ENCODE results near the gene PRKAR1B.

Gene PRKAR1B

GRCh38 chr7:587767-588166 lies 139.3 kb downstream of the PRKAR1B start:
- DNase-seq (ENCODE audit: low spot score), result no peak
- no peak overlapping the region for H3K27ac ChIP-seq
- TF ChIP-seq CTCF (conservative IDR thresholded peaks at IDR 0.05; ENCODE audit: low read depth), result no peak
- ChIA-PET POLR2A (ENCODE audit: low non-redundant PET) (no interaction called here), CTCF (interaction anchor here (0.8 kb wide), 1 partner anchor 67 kb away, joined by 3 read pairs; no protein-coding TSS in a partner anchor)

- H3K27ac ChIP-seq, result no peak overlapping the region
- ChIA-PET POLR2A (ENCODE audit: low non-redundant PET) (no interaction called here), CTCF (interaction anchor here (0.6 kb wide), 1 partner anchor 260 kb away, joined by 3 read pairs; no protein-coding TSS in a partner anchor)
- TF ChIP-seq CTCF (conservative IDR thresholded peaks at IDR 0.05; ENCODE audit: low read depth), result no peak
- no peak for DNase-seq (ENCODE audit: low spot score)
Observed at GRCh38 chr7:586494-586893, 140.6 kb downstream of the PRKAR1B start.

- H3K27ac ChIP-seq, result no peak overlapping the region
- POLR2A ChIA-PET (ENCODE audit: low non-redundant PET), result no interaction called here
- TF ChIP-seq CTCF (conservative IDR thresholded peaks at IDR 0.05; ENCODE audit: low read depth), result no peak
- DNase-seq (ENCODE audit: low spot score), result no peak
- CTCF ChIA-PET, result interaction anchor here (0.6 kb wide), 2 partner anchors 194 to 261 kb away, joined by 3 to 4 read pairs; no protein-coding TSS in a partner anchor
Observed at GRCh38 chr7:585873-586272, 141.2 kb downstream of the PRKAR1B start.

GRCh38 chr7:585229-585711 lies 141.8 kb downstream of the PRKAR1B start:
- ChIA-PET POLR2A (ENCODE audit: low non-redundant PET) (no interaction called here), CTCF (interaction anchor here (0.6 kb wide), 1 partner anchor 193 kb away, joined by 4 read pairs; no protein-coding TSS in a partner anchor)
- H3K27ac ChIP-seq, result no peak overlapping the region
- no peak for TF ChIP-seq CTCF (conservative IDR thresholded peaks at IDR 0.05; ENCODE audit: low read depth)
- no peak for DNase-seq (ENCODE audit: low spot score)

- no peak for DNase-seq (ENCODE audit: low spot score)
- ChIA-PET POLR2A (ENCODE audit: low non-redundant PET) (no interaction called here), CTCF (interaction anchor here (0.7 kb wide), 1 partner anchor 172 kb away, joined by 3 read pairs; no protein-coding TSS in a partner anchor)
- H3K27ac ChIP-seq, result no peak overlapping the region
- TF ChIP-seq CTCF (conservative IDR thresholded peaks at IDR 0.05; ENCODE audit: low read depth), result no peak
Observed at GRCh38 chr7:584820-585219, 142.3 kb downstream of the PRKAR1B start.

GRCh38 chr7:584122-584465 lies 143.0 kb downstream of the PRKAR1B start:
- ChIA-PET POLR2A (ENCODE audit: low non-redundant PET) (no interaction called here), CTCF (interaction anchor here (0.6 kb wide), 1 partner anchor 19 kb away, joined by 6 read pairs; no protein-coding TSS in a partner anchor)
- no peak for TF ChIP-seq CTCF (conservative IDR thresholded peaks at IDR 0.05; ENCODE audit: low read depth)
- H3K27ac ChIP-seq, result peak overlapping the region; percentile 33
- no peak for DNase-seq (ENCODE audit: low spot score)

Measured in RWPE1 (cell line).